GM18498 (cell line): ENCODE measurements around the gene DUSP16.
"Not testable (repeated sequence)": the region's sequence is repeated elsewhere in the genome, so short reads cannot be mapped to it uniquely, and the experiment has no call there.

Experiments
- ATAC-seq: cut with Tn5 transposase; IDR thresholded peaks from one replicate; pipeline ENCODE4 v1.9.1; 2021; ENCODE audit warnings: mild to moderate bottlenecking, moderate library complexity; ENCODE audit not compliant: unreplicated experiment

Gene DUSP16

GRCh38 chr12:12523229-12523628, 39.4 kb downstream of the DUSP16 start:
- no peak for ATAC-seq

- not testable (repeated sequence) for ATAC-seq
Measured at GRCh38 chr12:12522657-12523056, 40.0 kb downstream of the DUSP16 start.

GRCh38 chr12:12521888-12522287, 40.8 kb downstream of the DUSP16 start:
- ATAC-seq = no peak

DNA sequence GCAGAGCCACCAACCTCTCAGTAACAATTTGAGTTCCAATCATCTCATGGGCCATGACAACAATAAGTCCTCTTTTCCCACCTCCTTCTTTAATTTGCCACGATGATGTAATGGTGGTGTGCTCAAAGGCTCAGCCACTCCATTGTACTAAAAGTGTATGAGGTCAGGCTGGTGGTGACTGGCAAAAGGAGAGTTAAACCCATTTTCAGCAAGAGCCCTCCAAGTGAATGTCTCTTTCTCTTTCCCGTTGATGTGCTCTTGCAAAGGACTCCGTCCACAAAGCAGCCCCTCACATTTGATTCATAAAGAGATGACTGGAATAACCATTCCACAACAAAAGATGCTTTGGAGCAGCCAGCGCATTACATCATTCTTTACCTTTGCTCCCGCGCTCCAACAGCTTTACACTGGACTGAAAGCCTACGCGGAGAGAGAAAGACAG, 41.6 kb downstream of the DUSP16 start:
- ATAC-seq = no peak

GRCh38 chr12:12520273-12520672, 42.4 kb downstream of the DUSP16 start:
- ATAC-seq = no peak

DNA sequence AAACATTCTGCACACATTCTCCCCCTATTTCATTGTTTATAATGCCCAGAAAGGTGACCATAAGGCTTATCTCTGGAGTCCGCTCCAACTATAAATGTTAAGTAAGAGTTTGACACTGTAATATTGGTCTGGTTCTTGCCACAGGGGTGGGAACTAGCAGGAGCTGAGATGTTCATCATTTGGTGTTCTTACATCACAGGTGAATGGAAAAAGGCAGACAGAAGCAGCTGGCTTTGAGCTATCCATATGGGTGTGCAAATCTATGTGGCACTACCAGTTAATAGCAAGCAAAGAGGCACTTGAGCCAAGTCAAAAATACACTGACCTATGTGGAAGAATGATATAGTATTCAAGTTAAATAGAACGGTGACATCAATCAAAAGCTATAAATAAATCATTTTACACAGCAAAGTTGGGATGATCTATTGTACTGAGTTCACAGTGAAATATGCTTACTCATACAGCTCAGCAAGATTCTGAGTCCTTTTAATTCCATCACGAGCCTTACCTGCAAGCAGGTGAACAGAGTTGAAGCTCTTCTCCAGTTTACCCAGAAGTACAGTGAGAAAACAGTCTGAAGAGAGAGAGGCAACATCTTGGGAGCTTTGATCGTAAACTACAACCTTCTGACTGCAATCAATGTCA, 43.2 kb downstream of the DUSP16 start:
- ATAC-seq = no peak

DNA sequence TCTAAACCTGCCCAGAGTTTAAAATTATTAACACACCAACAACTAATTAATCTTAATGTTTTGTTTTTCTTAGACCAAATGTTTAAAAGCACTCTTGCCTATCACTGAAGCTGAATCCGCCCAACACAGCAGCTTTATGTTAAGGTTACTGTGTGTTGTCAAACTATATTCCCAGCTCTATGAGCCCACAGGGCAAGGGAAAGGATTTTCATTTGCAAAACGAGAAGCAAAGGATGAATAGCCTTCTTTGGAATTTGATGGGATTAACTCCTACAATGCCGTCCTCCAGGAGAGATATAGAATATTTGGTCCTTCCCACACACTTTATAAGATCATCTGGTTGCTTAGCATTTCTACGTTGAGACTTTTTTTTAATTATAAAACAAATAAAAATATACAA, 43.7 kb downstream of the DUSP16 start:
- no peak for ATAC-seq

DNA sequence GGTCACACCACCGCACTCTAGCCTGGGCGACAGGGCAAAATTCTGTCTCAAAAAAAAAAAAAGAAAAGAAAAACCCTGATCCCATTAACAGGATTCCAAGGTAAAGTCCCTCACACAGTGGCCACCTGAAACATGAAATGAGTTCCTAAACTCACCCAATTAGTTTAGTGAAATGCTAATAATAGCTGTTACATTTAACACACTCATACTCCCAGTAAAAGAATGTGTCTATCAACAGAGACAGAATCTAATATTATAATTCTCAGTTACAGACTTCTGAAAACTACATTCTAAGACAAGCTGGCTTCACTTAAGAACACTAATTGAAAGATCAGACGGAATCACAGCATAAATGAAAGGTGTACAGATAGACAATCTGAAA, 44.2 kb downstream of the DUSP16 start:
- no peak for ATAC-seq

DNA sequence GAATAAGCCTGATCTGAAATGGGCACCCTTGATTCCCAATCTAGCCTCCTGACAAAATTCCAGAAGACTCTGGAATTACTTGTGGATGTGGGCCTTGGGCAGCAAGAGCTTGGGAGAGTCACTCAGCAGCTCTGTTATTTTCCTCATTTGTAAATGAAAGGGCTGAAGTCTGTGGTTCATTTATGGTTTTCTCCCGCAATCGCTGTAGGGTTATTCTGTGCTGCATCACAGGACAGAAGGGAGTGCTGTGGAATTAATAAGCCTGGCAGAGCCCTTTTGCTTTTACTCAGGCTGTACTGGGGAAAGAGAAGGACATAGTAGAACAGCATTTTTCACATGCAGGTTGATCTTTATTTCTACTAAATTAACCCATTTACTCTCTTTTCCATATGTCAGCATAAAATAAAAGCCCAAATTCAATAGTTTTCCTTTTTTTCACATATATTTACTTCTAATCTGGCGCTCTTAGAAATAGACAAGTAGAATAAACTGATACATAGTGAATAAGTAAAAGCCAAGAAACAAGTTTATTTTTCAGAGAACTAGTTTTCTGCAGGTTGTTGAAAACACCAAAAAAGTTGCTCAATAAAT, 49.2 kb downstream of the DUSP16 start:
- no peak for ATAC-seq

DNA sequence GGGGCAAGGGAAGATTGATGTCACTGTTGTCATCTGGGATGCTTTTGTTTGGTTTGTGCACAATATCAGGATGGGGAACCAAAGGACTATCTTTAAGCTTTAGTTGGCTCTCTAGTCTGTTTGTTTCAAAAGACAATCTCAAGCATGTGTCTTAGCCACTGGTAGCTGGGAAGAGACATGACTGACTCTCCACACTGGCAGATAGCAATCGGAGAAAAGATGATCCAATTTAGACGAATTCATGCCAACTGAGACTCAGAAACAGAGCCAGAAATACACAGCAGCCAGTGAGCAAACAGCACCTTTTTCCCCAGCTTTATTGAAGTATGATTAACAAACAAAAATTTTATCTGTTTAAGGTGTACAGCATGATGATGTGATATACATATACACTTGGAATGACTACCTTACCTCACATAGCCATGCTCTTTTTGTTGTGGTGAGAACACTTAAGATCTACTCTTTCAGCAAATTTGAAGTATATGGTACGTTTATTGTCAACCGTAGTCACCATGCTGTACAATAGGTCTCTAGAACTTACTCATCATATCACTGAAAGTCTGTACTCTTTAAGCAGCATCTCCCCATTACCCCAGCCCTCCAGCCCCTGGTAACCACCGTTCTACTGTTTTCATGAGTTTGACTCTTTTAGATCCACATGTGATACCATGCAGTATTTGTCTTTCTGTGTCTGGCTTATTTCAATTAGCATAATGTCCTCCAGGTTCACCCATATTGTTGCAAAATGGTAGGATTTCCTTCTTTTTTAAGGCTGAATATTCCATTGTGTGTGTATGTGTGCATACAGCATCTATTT, 50.6 kb downstream of the DUSP16 start:
- ATAC-seq = no peak

GRCh38 chr12:12511021-12511783, 51.5 kb downstream of the DUSP16 start:
- no peak for ATAC-seq

- ATAC-seq = no peak
Measured at GRCh38 chr12:12510551-12510950, 52.1 kb downstream of the DUSP16 start.

DNA sequence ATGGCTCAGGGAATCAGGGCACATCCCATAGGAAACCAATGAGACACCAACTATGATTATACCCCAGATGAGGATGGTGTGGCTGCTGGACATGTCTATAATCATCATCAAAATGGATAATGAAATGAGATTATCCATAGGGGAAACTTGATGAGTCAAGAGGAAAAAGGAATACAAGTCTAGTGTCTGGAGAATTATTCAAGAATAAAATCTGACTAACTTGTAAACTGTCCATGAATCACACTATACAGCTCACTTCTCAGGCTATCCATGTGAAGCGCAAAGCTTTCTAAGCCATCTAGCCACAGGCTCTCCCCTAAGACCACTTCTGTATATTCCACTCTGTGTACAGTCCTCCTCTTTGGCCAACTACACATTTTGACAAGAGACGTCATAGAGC, 52.5 kb downstream of the DUSP16 start:
- ATAC-seq = no peak

DNA sequence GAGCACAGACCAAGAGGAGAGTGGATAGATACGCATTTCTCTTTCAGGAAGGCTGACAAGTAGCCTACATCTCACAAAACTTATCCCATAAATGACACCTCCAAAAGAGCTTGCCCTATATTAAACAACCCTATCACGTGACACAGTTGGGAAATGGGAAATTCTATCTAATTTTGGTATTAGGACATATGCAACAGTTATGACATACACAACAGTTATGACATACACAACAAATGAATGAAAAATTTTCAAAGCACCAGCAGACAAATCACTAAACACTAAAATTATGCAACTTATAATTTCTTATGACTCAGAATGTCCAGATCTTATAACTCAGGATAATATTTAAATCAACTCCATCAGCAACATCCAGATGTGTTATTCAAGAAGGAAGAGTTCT, 54.1 kb downstream of the DUSP16 start:
- no peak for ATAC-seq

- no peak for ATAC-seq
Measured at GRCh38 chr12:12507121-12507520, 55.5 kb downstream of the DUSP16 start.

DNA sequence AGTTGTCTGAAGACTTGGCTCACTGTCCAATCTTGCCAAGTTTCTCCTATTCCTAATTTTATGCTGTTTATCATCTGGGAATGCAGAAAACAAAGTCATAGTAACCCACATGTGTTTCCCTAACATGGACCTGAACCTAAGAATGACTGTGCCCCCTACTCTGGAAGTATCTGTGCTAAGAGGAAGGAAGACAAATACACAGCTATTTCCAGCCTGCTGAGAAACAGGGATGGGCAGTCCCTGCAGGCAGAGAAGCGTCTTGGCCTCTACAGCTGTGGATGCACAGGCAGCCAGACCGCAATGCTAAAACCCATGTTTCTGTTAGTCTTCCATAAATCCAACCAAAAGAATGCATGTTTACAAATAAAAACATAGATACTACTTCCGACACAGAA, 56.2 kb downstream of the DUSP16 start:
- ATAC-seq = no peak

DNA sequence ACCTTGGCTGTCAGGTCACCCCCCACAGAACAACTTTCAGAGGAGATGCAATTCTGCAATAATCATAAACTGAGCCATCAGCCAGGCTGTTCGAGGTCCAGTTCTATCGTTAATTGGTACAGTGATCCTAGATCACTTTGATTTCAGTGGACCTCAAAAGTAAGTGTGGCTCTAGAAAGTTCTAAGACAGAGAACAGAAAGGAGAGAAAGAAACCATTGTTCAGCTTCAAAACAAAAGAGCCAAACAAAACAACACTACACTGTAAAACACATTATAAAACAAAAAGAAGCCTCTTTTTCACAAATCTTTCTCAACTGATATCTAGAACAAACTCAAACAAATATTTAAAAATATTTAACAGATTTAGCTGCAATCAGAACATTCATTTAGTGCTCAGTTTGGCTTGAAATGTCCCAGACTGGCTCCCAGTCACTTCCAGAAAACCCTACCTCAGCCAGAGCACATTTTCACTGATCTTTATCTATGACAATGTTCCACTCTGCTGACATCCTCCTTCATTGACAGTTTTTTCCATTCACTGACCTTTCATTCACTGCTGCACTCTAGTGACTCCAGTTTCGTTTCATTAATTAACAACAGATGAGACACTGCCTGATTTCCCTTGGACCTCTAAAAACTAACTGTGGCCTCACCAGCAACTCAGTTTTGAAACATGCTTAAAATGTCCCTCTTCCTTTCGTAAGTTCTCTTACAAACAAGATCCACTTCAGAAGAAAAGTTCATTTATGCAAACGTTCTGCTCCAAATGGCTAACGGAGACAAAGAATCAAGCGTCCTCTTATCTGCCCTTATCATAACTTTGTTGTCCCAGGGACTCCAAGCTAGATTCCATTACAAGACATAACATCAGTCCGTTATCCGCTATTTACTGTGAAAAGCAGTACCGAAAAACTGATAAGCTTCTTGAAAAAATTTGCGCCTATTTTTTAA, 56.8 kb downstream of the DUSP16 start:
- ATAC-seq = peak; percentile 84

DNA sequence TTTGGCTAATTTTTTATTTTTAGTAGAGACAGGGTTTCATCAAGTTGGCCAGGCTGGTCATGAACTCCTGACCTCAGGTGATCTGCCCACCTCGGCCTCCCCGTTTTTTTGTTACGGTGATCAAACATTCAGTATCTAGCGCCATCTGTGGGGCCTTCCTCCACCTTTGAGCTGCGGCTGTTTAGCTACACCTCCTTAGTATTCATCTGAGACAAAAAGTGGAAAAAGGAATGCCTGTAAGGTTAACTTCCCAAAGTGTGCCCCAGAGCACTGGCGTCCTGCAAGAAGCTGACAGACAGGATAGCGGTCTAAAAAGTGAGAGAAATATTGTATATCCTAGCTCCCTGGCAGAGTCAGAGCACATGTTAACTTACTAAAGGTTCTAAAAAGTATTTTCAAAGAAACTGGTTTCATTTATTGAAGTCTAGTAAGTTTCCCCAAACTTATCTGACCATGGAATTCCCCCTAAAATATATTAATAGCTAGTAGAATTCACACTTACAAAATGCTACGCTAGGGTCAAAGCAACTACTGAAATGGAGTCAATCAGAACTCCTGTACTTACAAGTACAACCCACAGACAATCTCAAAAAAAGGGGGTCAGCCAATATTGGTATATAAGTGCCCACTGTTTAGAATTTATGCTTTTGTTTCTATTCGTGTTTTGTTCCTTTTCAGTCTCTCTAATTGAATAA, 59.1 kb downstream of the DUSP16 start:
- ATAC-seq = no peak

DNA sequence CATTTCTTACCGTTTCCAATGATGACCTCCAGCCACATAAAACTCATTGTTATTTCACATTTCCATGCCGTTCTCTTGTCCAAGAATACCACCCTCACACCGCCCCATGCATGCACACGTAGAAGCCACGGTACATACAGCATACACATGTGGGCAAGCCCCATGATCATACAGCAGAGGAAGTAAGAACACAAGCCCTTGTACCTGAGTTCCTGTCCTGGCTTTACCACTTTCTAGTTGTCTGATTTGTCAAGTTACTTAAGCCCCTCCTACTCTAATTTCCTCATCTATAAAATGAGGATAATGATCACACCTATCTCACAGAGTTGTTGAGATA, 59.9 kb downstream of the DUSP16 start:
- no peak for ATAC-seq
